Caco-2 (cell line): Measurements from ENCODE around the gene STAG1. TPM values are rescaled to one million over a fixed set of nuclear protein-coding genes. Genes with fewer than 3 reads are reported as not detected.

Source experiments
- BruUV-seq: library from RNA; stranded (reverse); fragments of 400-500 nt; replicated peaks from 2 replicates; lab custom pipeline; 2021; lab: Mats Ljungman, UMichigan
- CTCF ChIA-PET: fragments of 300-600 bp; sonication (Branson Sonifier 250); formaldehyde crosslinking; loops from one replicate; lab custom pipeline; 2022; ENCODE audit warnings: antibody characterized with exemption; lab: Charles Lee
- POLR2A ChIA-PET: fragments of 300-600 bp; sonication (Branson Sonifier 250); formaldehyde crosslinking; loops from one replicate; lab custom pipeline; 2022; ENCODE audit warnings: antibody characterized with exemption; lab: Charles Lee
- DNase-seq, 2 experiments: peaks; one replicate each; pipeline versions ENCODE4 v3.0.0 to v3.0.0-alpha.2; 2020 to 2022
- H3K27me3 ChIP-seq: replicated peaks from 2 replicates; pipeline ENCODE4 v1.6.0; 2011; ENCODE audit warnings: low read length; ENCODE audit not compliant: control insufficient read depth, insufficient read depth
- H3K36me3 ChIP-seq: 2 replicates; pipeline ENCODE4 v1.5.1; 2011; ENCODE audit warnings: low read length; ENCODE audit not compliant: control insufficient read depth, insufficient read depth
- H3K4me1 ChIP-seq: fragments of 250-450 bp; sonication (Bioruptor Pico); 2 replicates; pipeline ENCODE4 v1.5.1; 2020; ENCODE audit warnings: mild to moderate bottlenecking
- H3K4me3 ChIP-seq: 2 replicates; pipeline ENCODE4 v1.5.1; 2011; ENCODE audit warnings: low read depth, mild to moderate bottlenecking, control low read depth, low read length
- H3K9me3 ChIP-seq: fragments of 250-450 bp; sonication (Bioruptor Pico); 2 replicates; pipeline ENCODE4 v1.5.1; 2020; ENCODE audit warnings: mild to moderate bottlenecking, moderate library complexity
- H3K27ac Mint-ChIP-seq: one replicate; pipeline ENCODE4 v1.8.0; 2022; ENCODE audit warnings: mixed read lengths; ENCODE audit not compliant: unreplicated experiment
- H3K27me3 Mint-ChIP-seq: one replicate; pipeline ENCODE4 v1.8.0; 2022; ENCODE audit warnings: mixed read lengths; ENCODE audit not compliant: insufficient read depth, unreplicated experiment
- H3K36me3 Mint-ChIP-seq: one replicate; pipeline ENCODE4 v1.8.0; 2022; ENCODE audit warnings: mild to moderate bottlenecking, mixed read lengths; ENCODE audit not compliant: insufficient read depth, unreplicated experiment
- H3K4me1 Mint-ChIP-seq: one replicate; pipeline ENCODE4 v1.8.0; 2022; ENCODE audit warnings: low read depth, mixed read lengths; ENCODE audit not compliant: unreplicated experiment
- H3K4me3 Mint-ChIP-seq: one replicate; pipeline ENCODE4 v1.8.0; 2022; ENCODE audit warnings: mild to moderate bottlenecking, moderate library complexity, mixed read lengths; ENCODE audit not compliant: unreplicated experiment
- H3K9me3 Mint-ChIP-seq: one replicate; pipeline ENCODE4 v1.8.0; 2022; ENCODE audit warnings: mixed read lengths; ENCODE audit not compliant: unreplicated experiment
- CTCF ChIP-seq, 2 experiments: fragments of 200-600 bp in 1 of 2; IDR thresholded peaks; 1 replicate in 1 of 2; 2 replicates in 1 of 2; pipeline versions ENCODE4 v1.5.1 to v1.8.0; 2011 to 2022; ENCODE audit warnings: antibody characterized with exemption in 1 of 2, control low read depth in 1 of 2, inconsistent platforms in 1 of 2, low read depth in 1 of 2, low read length in 1 of 2, mild to moderate bottlenecking in 1 of 2, moderate library complexity in 1 of 2; ENCODE audit not compliant: insufficient read depth in 1 of 2, severe bottlenecking in 1 of 2, unreplicated experiment in 1 of 2
- intact Hi-C: fragments of 100-400 bp; cut with micrococcal nuclease; formaldehyde crosslinking; loops from one replicate; pipeline ENCODE4 v1.10.0; 2022; ENCODE audit not compliant: unreplicated experiment
- total RNA-seq: library from RNA; stranded (reverse); gene quantifications from 2 replicates; pipeline ENCODE4 v1.2.3, GENCODE V29; 2022

The STAG1 gene
- total RNA-seq, 1 experiment from 2014 or later = 37.5 TPM

- no peak overlapping the region for H3K4me3 Mint-ChIP-seq
- POLR2A ChIA-PET = no interaction called here
- peaks cover 1% of the 10 kb centered on the region for H3K36me3 ChIP-seq
- H3K4me1 Mint-ChIP-seq = peaks cover 6% of the 10 kb centered on the region
- peaks cover 4% of the 10 kb centered on the region for H3K36me3 Mint-ChIP-seq
- no peaks in the 10 kb centered on the region for H3K27me3 ChIP-seq
- no peak for TF ChIP-seq CTCF (IDR thresholded peaks at IDR 0.05; ENCODE audit: insufficient read depth in 1 of 2, low read depth in 1 of 2, low read length in 1 of 2, severe bottlenecking in 1 of 2, unreplicated experiment in 1 of 2)
- no peak overlapping the region for H3K4me3 ChIP-seq
- no peaks in the 10 kb centered on the region for H3K9me3 Mint-ChIP-seq
- H3K27ac Mint-ChIP-seq = no peak overlapping the region
- intact Hi-C loops = no loop called here
- BruUV-seq = no TSS peak
- no peak for DNase-seq
- no peaks in the 10 kb centered on the region for H3K4me1 ChIP-seq
- CTCF ChIA-PET = no interaction called here
- no peaks in the 10 kb centered on the region for H3K9me3 ChIP-seq
- no peaks in the 10 kb centered on the region for H3K27me3 Mint-ChIP-seq
Observed at GRCh38 chr3:136296960-136297359, 455.2 kb downstream of the STAG1 start.

- Mint-ChIP-seq H3K4me1 (peaks cover 6% of the 10 kb centered on the region), H3K27me3 (no peaks in the 10 kb centered on the region), H3K36me3 (peaks cover 4% of the 10 kb centered on the region), H3K9me3 (no peaks in the 10 kb centered on the region), H3K4me3 (no peak overlapping the region), H3K27ac (no peak overlapping the region)
- H3K4me3 ChIP-seq = no peak overlapping the region
- no TSS peak for BruUV-seq
- no peak for DNase-seq
- CTCF ChIA-PET = no interaction called here
- no peaks in the 10 kb centered on the region for H3K9me3 ChIP-seq
- no peaks in the 10 kb centered on the region for H3K27me3 ChIP-seq
- no peaks in the 10 kb centered on the region for H3K4me1 ChIP-seq
- no peaks in the 10 kb centered on the region for H3K36me3 ChIP-seq
- POLR2A ChIA-PET = no interaction called here
- intact Hi-C loops = no loop called here
- no peak for TF ChIP-seq CTCF (IDR thresholded peaks at IDR 0.05; ENCODE audit: insufficient read depth in 1 of 2, low read depth in 1 of 2, low read length in 1 of 2, severe bottlenecking in 1 of 2, unreplicated experiment in 1 of 2)
Observed at GRCh38 chr3:136294176-136294575, 458.0 kb downstream of the STAG1 start.

GRCh38 chr3:136293279-136293678 is 458.9 kb downstream of the STAG1 start:
- intact Hi-C loops = no loop called here
- Mint-ChIP-seq H3K4me1 (peaks cover 6% of the 10 kb centered on the region), H3K4me3 (no peak overlapping the region), H3K9me3 (no peaks in the 10 kb centered on the region), H3K27ac (no peak overlapping the region), H3K36me3 (peaks cover 4% of the 10 kb centered on the region), H3K27me3 (no peaks in the 10 kb centered on the region)
- H3K4me3 ChIP-seq = no peak overlapping the region
- ChIA-PET POLR2A (no interaction called here), CTCF (no interaction called here)
- H3K4me1 ChIP-seq = no peaks in the 10 kb centered on the region
- DNase-seq = no peak
- H3K27me3 ChIP-seq = no peaks in the 10 kb centered on the region
- BruUV-seq = no TSS peak
- H3K36me3 ChIP-seq = no peaks in the 10 kb centered on the region
- TF ChIP-seq CTCF (IDR thresholded peaks at IDR 0.05; ENCODE audit: insufficient read depth in 1 of 2, low read depth in 1 of 2, low read length in 1 of 2, severe bottlenecking in 1 of 2, unreplicated experiment in 1 of 2) = no peak
- no peaks in the 10 kb centered on the region for H3K9me3 ChIP-seq
